ENCODE results near the gene YIPF1.
A peak's percentile ranks its signal among the peaks of the same experiment; 100 is the strongest.
"Not testable (repeated sequence)": the region's sequence is repeated elsewhere in the genome, so short reads cannot be mapped to it uniquely, and the experiment has no call there.

Gene YIPF1

GRCh38 chr1:53837924-53838653 is 51.5 kb downstream of the YIPF1 start, which contains the start of gene NDC1:
Gene NDC1 (minus strand): TSS chr1:53838296. CDS start chr1:53838261, 35 bp downstream.
- peak; percentile 95 for DNase-seq (ENCODE audit: low spot score)

- DNase-seq (ENCODE audit: low spot score): no peak
Measured at GRCh38 chr1:53837646-53837923, 52.0 kb downstream of the YIPF1 start.

- no peak for DNase-seq (ENCODE audit: low spot score)
Measured at GRCh38 chr1:53835491-53835890, 54.1 kb downstream of the YIPF1 start.

GRCh38 chr1:53834776-53835175 is 54.8 kb downstream of the YIPF1 start:
- no peak for DNase-seq (ENCODE audit: low spot score)

GRCh38 chr1:53833393-53833792 is 56.2 kb downstream of the YIPF1 start:
- no peak for DNase-seq (ENCODE audit: low spot score)

- DNase-seq (ENCODE audit: low spot score): peak; percentile 39
Measured at GRCh38 chr1:53826367-53826766, 63.2 kb downstream of the YIPF1 start.

GRCh38 chr1:53825306-53825705 is 64.3 kb downstream of the YIPF1 start:
- no peak for DNase-seq (ENCODE audit: low spot score)

GRCh38 chr1:53822931-53823330 is 66.7 kb downstream of the YIPF1 start:
- no peak for DNase-seq (ENCODE audit: low spot score)

- no peak for DNase-seq (ENCODE audit: low spot score)
Measured at GRCh38 chr1:53821380-53821779, 68.2 kb downstream of the YIPF1 start.

GRCh38 chr1:53819387-53819786 is 70.2 kb downstream of the YIPF1 start:
- DNase-seq (ENCODE audit: low spot score): no peak

- not testable (repeated sequence) for DNase-seq (ENCODE audit: low spot score)
Measured at GRCh38 chr1:53816584-53816983, 73.0 kb downstream of the YIPF1 start.

GRCh38 chr1:53815484-53815883 is 74.1 kb downstream of the YIPF1 start:
- not testable (repeated sequence) for DNase-seq (ENCODE audit: low spot score)

GRCh38 chr1:53811414-53811851 is 78.2 kb downstream of the YIPF1 start:
- DNase-seq (ENCODE audit: low spot score): no peak

- DNase-seq (ENCODE audit: low spot score): no peak
Measured at GRCh38 chr1:53810497-53810896, 79.1 kb downstream of the YIPF1 start.

- DNase-seq (ENCODE audit: low spot score): no peak
Measured at GRCh38 chr1:53810007-53810406, 79.6 kb downstream of the YIPF1 start.

GRCh38 chr1:53807916-53808315 is 81.7 kb downstream of the YIPF1 start:
- no peak for DNase-seq (ENCODE audit: low spot score)

- DNase-seq (ENCODE audit: low spot score): no peak
Measured at GRCh38 chr1:53804791-53805505, 84.6 kb downstream of the YIPF1 start.

GRCh38 chr1:53804181-53804580 is 85.4 kb downstream of the YIPF1 start:
- no peak for DNase-seq (ENCODE audit: low spot score)

Data from AG08395 (cell line).